Caco-2 (cell line): Measurements from ENCODE around the gene TIFAB. TPM values are rescaled to one million over a fixed set of nuclear protein-coding genes. Genes with fewer than 3 reads are reported as not detected.

Experiments used
- BruUV-seq: library from RNA; stranded (reverse); fragments of 400-500 nt; replicated peaks from 2 replicates; lab custom pipeline; 2021; lab: Mats Ljungman, UMichigan
- CTCF ChIA-PET: fragments of 300-600 bp; sonication (Branson Sonifier 250); formaldehyde crosslinking; loops from one replicate; lab custom pipeline; 2022; ENCODE audit warnings: antibody characterized with exemption; lab: Charles Lee
- POLR2A ChIA-PET: fragments of 300-600 bp; sonication (Branson Sonifier 250); formaldehyde crosslinking; loops from one replicate; lab custom pipeline; 2022; ENCODE audit warnings: antibody characterized with exemption; lab: Charles Lee
- DNase-seq, 2 experiments: peaks; one replicate each; pipeline versions ENCODE4 v3.0.0 to v3.0.0-alpha.2; 2020 to 2022
- H3K27me3 ChIP-seq: replicated peaks from 2 replicates; pipeline ENCODE4 v1.6.0; 2011; ENCODE audit warnings: low read length; ENCODE audit not compliant: control insufficient read depth, insufficient read depth
- H3K36me3 ChIP-seq: 2 replicates; pipeline ENCODE4 v1.5.1; 2011; ENCODE audit warnings: low read length; ENCODE audit not compliant: control insufficient read depth, insufficient read depth
- H3K4me1 ChIP-seq: fragments of 250-450 bp; sonication (Bioruptor Pico); 2 replicates; pipeline ENCODE4 v1.5.1; 2020; ENCODE audit warnings: mild to moderate bottlenecking
- H3K4me3 ChIP-seq: 2 replicates; pipeline ENCODE4 v1.5.1; 2011; ENCODE audit warnings: low read depth, mild to moderate bottlenecking, control low read depth, low read length
- H3K9me3 ChIP-seq: fragments of 250-450 bp; sonication (Bioruptor Pico); 2 replicates; pipeline ENCODE4 v1.5.1; 2020; ENCODE audit warnings: mild to moderate bottlenecking, moderate library complexity
- H3K27ac Mint-ChIP-seq: one replicate; pipeline ENCODE4 v1.8.0; 2022; ENCODE audit warnings: mixed read lengths; ENCODE audit not compliant: unreplicated experiment
- H3K27me3 Mint-ChIP-seq: one replicate; pipeline ENCODE4 v1.8.0; 2022; ENCODE audit warnings: mixed read lengths; ENCODE audit not compliant: insufficient read depth, unreplicated experiment
- H3K36me3 Mint-ChIP-seq: one replicate; pipeline ENCODE4 v1.8.0; 2022; ENCODE audit warnings: mild to moderate bottlenecking, mixed read lengths; ENCODE audit not compliant: insufficient read depth, unreplicated experiment
- H3K4me1 Mint-ChIP-seq: one replicate; pipeline ENCODE4 v1.8.0; 2022; ENCODE audit warnings: low read depth, mixed read lengths; ENCODE audit not compliant: unreplicated experiment
- H3K4me3 Mint-ChIP-seq: one replicate; pipeline ENCODE4 v1.8.0; 2022; ENCODE audit warnings: mild to moderate bottlenecking, moderate library complexity, mixed read lengths; ENCODE audit not compliant: unreplicated experiment
- H3K9me3 Mint-ChIP-seq: one replicate; pipeline ENCODE4 v1.8.0; 2022; ENCODE audit warnings: mixed read lengths; ENCODE audit not compliant: unreplicated experiment
- intact Hi-C: fragments of 100-400 bp; cut with micrococcal nuclease; formaldehyde crosslinking; loops from one replicate; pipeline ENCODE4 v1.10.0; 2022; ENCODE audit not compliant: unreplicated experiment
- total RNA-seq: library from RNA; stranded (reverse); gene quantifications from 2 replicates; pipeline ENCODE4 v1.2.3, GENCODE V29; 2022
- TF ChIP-seq, protein P1 (sequence below), 2 experiments: fragments of 200-600 bp in 1 of 2; IDR thresholded peaks; 1 replicate in 1 of 2; 2 replicates in 1 of 2; pipeline versions ENCODE4 v1.5.1 to v1.8.0; 2011 to 2022; ENCODE audit warnings: antibody characterized with exemption in 1 of 2, control low read depth in 1 of 2, inconsistent platforms in 1 of 2, low read depth in 1 of 2, low read length in 1 of 2, mild to moderate bottlenecking in 1 of 2, moderate library complexity in 1 of 2; ENCODE audit not compliant: insufficient read depth in 1 of 2, severe bottlenecking in 1 of 2, unreplicated experiment in 1 of 2

TIFAB gene
- total RNA-seq, 1 experiment from 2014 or later, result not detected

DNA sequence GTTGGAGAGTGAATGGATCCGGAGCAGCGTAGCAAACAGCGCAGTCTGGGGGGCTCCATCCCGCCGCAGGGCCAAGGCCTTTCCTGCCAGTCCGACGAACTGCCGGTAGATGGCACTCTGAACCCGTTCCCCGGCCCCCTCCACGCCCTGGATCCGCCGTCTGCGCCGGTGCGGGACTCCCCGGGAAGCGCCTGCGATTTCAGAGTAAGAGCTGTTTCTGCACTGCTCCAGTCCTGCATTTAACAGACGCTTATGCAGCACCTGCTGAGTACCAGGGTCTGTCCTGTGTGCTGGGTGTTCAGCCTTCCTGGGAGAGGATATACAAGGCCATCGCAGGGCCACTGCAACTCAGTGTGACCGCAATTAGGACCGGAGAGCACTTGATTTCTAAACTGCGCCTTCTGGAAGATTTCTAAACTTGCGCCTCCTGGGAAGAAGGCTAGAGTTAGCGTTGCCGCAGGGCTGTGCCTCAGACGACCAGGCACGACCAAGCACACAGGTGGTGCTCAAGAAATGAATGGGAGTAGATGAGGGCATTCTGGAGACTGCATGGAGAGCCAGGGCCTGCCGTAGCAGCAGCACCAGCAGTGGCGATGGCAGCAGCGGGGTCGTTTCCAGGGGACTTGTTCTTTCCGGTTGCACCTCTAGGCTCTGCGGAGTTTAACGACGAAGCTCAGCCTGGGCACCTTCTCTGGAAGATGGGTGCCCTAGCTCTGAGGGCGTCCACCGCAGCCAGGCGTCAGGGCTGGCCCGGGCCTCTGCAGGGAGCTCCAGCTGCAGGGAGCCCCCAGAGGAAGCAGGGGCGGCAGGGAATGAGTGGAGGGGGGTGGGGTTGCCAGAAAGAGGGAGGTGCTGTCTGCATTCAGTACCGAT is 14.3 kb upstream of the TIFAB start:
- POLR2A ChIA-PET, result no interaction called here
- Mint-ChIP-seq H3K4me1 (peaks cover 6% of the 10 kb centered on the region), H3K36me3 (no peaks in the 10 kb centered on the region), H3K9me3 (no peaks in the 10 kb centered on the region), H3K27ac (no peak overlapping the region), H3K4me3 (no peak overlapping the region), H3K27me3 (peaks cover 18% of the 10 kb centered on the region)
- Histone ChIP-seq H3K9me3 (no peaks in the 10 kb centered on the region), H3K4me1 (no peaks in the 10 kb centered on the region; the same call in 1 of the 2 replicates), H3K27me3 (peaks cover 1% of the 10 kb centered on the region), H3K36me3 (no peaks in the 10 kb centered on the region), H3K4me3 (no peak overlapping the region)
- peak; percentile 77 to 84 for DNase-seq
- CTCF ChIA-PET, result interaction anchor here (0.5 to 10.6 kb wide), 21 partner anchors 9 to 728 kb away, joined by 3 to 311 read pairs (median 4); partner anchors contain the start of gene CAMLG
- intact Hi-C loops, result loop anchor here (1.0 to 2.0 kb wide), 4 partner anchors 85 to 364 kb away; no protein-coding TSS in a partner anchor
- TF ChIP-seq, protein P1, sequence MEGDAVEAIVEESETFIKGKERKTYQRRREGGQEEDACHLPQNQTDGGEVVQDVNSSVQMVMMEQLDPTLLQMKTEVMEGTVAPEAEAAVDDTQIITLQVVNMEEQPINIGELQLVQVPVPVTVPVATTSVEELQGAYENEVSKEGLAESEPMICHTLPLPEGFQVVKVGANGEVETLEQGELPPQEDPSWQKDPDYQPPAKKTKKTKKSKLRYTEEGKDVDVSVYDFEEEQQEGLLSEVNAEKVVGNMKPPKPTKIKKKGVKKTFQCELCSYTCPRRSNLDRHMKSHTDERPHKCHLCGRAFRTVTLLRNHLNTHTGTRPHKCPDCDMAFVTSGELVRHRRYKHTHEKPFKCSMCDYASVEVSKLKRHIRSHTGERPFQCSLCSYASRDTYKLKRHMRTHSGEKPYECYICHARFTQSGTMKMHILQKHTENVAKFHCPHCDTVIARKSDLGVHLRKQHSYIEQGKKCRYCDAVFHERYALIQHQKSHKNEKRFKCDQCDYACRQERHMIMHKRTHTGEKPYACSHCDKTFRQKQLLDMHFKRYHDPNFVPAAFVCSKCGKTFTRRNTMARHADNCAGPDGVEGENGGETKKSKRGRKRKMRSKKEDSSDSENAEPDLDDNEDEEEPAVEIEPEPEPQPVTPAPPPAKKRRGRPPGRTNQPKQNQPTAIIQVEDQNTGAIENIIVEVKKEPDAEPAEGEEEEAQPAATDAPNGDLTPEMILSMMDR (IDR thresholded peaks at IDR 0.05; ENCODE audit: insufficient read depth in 1 of 2, low read depth in 1 of 2, low read length in 1 of 2, severe bottlenecking in 1 of 2, unreplicated experiment in 1 of 2), result peak; percentile 91 to 97
- no TSS peak for BruUV-seq

DNA sequence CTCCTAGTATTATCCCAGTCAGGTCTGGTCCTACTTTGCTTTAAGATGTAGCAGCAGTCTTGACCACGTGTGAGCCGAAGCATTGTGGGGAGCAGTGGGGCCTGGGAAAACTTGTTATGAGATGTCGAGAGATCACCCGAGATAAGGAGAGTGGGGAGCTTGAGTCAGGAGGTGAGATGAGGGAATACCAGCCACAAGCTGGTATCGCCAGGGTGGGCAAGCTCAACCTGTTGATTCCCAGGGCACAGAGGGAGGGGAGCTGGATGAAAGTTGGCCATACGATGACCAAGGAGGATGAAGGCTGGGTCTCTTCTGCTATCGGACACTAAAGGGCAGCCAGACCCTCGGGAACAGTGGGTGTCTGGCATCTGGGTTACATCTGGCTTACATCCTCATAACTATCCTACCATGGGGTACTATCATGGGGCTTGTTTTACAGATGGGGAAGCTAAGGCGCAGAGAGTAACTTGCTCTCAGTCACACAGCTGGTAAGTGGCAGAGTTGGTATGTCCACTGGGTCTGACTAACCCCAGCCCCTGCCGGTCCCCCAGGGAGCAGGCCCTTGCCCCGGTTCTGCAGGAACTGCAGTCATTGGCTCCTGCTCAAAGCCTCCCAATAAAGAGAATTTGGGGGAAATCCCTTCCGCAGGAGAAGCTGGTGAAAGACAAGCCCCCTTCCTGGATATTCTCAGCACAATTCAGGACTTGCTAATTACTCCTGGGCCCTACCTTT is 13.4 kb upstream of the TIFAB start:
- no peaks in the 10 kb centered on the region for H3K9me3 Mint-ChIP-seq
- TF ChIP-seq, protein P1 (IDR thresholded peaks at IDR 0.05; ENCODE audit: insufficient read depth in 1 of 2, low read depth in 1 of 2, low read length in 1 of 2, severe bottlenecking in 1 of 2, unreplicated experiment in 1 of 2), result no peak
- Histone ChIP-seq H3K4me3 (no peak overlapping the region), H3K27me3 (peaks cover 1% of the 10 kb centered on the region), H3K36me3 (no peaks in the 10 kb centered on the region), H3K9me3 (no peaks in the 10 kb centered on the region), H3K4me1 (no peaks in the 10 kb centered on the region; the same call in 1 of the 2 replicates)
- peaks cover 6% of the 10 kb centered on the region for H3K4me1 Mint-ChIP-seq
- peaks cover 21% of the 10 kb centered on the region for H3K27me3 Mint-ChIP-seq
- ChIA-PET CTCF (interaction anchor here (0.8 to 10.6 kb wide), 15 partner anchors 8 to 365 kb away, joined by 3 to 311 read pairs (median 5); no protein-coding TSS in a partner anchor), POLR2A (no interaction called here)
- H3K36me3 Mint-ChIP-seq, result no peaks in the 10 kb centered on the region
- peak in 1 of 2 experiments; percentile 21 for DNase-seq
- no peak overlapping the region for H3K27ac Mint-ChIP-seq
- BruUV-seq, result no TSS peak
- H3K4me3 Mint-ChIP-seq, result no peak overlapping the region
- intact Hi-C loops, result loop anchor here (1.0 to 2.0 kb wide), 4 partner anchors 86 to 365 kb away; no protein-coding TSS in a partner anchor

DNA sequence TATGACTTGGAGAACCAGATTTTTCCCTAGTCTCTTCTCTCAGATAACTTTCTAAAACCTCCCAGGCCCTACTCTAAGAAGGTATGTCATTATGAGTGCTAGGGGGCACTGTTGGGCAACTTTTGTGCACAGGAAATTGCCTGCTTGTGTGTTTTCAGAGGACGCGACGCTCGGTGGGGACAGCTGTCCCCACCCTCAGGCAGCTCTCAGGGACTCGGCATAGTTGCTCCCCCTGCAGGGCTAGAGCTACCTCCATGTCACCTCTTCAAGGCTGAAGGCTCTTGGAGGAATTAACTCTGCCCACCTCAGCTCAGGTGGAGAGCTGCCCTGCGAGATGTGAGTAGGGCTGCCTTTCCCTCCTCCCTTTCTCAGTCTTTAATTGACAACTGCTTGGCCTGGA is 10.2 kb upstream of the TIFAB start:
- Histone ChIP-seq H3K4me1 (peaks cover 3% of the 10 kb centered on the region), H3K36me3 (no peaks in the 10 kb centered on the region), H3K27me3 (peaks cover 1% of the 10 kb centered on the region; the same call in 1 of the 2 replicates), H3K9me3 (no peaks in the 10 kb centered on the region), H3K4me3 (no peak overlapping the region)
- H3K27ac Mint-ChIP-seq, result no peak overlapping the region
- intact Hi-C loops, result loop anchor here (1.0 kb wide), 4 partner anchors 90 to 368 kb away; no protein-coding TSS in a partner anchor
- TF ChIP-seq, protein P1 (IDR thresholded peaks at IDR 0.05; ENCODE audit: insufficient read depth in 1 of 2, low read depth in 1 of 2, low read length in 1 of 2, severe bottlenecking in 1 of 2, unreplicated experiment in 1 of 2), result peak; percentile 70 to 72
- H3K9me3 Mint-ChIP-seq, result no peaks in the 10 kb centered on the region
- peaks cover 22% of the 10 kb centered on the region for H3K27me3 Mint-ChIP-seq
- ChIA-PET POLR2A (no interaction called here), CTCF (interaction anchor here (0.5 to 10.6 kb wide), 21 partner anchors 12 to 1458 kb away, joined by 3 to 311 read pairs (median 5); no protein-coding TSS in a partner anchor)
- no peaks in the 10 kb centered on the region for H3K36me3 Mint-ChIP-seq
- peak; percentile 84 to 85 for DNase-seq
- H3K4me1 Mint-ChIP-seq, result peaks cover 6% of the 10 kb centered on the region
- no TSS peak for BruUV-seq
- no peak overlapping the region for H3K4me3 Mint-ChIP-seq
